IPS DF 6.9 (cell line): ENCODE results near the gene RPS6KA2.

Experiments used
- DNase-seq: peaks from one replicate; pipeline ENCODE4 v3.0.0-alpha.2; 2013; ENCODE audit warnings: low read depth, low spot score
- H3K27ac ChIP-seq: one replicate; pipeline ENCODE4 v1.5.1; 2013; ENCODE audit warnings: low read length, control low read depth
- H3K27me3 ChIP-seq: 2 replicates; pipeline ENCODE4 v1.6.1; 2013; ENCODE audit warnings: mild to moderate bottlenecking, low read length; ENCODE audit not compliant: control insufficient read depth, insufficient read depth
- H3K36me3 ChIP-seq: 2 replicates; pipeline ENCODE4 v1.6.1; 2013; ENCODE audit warnings: low read length; ENCODE audit not compliant: control insufficient read depth, insufficient read depth
- H3K4me1 ChIP-seq: 2 replicates; pipeline ENCODE4 v1.6.1; 2013; ENCODE audit warnings: low read length; ENCODE audit not compliant: control insufficient read depth, insufficient read depth
- H3K4me3 ChIP-seq: 2 replicates; pipeline ENCODE4 v1.5.1; 2013; ENCODE audit warnings: mild to moderate bottlenecking, low read length
- H3K9me3 ChIP-seq: 2 replicates; pipeline ENCODE4 v1.6.1; 2013; ENCODE audit warnings: low read length, inconsistent platforms; ENCODE audit not compliant: control insufficient read depth, insufficient read depth
- WGBS: extraction: QIAGEN DNeasy Blood & Tissue Kit; methylation state at CpG from one replicate; pipeline ENCODE4 v1.1.7; 2013; ENCODE audit warnings: mixed read lengths, missing lambda C conversion rate; ENCODE audit not compliant: insufficient read length, insufficient coverage; 5-methylcytosine and 5-hydroxymethylcytosine counted together

RPS6KA2 gene

DNA sequence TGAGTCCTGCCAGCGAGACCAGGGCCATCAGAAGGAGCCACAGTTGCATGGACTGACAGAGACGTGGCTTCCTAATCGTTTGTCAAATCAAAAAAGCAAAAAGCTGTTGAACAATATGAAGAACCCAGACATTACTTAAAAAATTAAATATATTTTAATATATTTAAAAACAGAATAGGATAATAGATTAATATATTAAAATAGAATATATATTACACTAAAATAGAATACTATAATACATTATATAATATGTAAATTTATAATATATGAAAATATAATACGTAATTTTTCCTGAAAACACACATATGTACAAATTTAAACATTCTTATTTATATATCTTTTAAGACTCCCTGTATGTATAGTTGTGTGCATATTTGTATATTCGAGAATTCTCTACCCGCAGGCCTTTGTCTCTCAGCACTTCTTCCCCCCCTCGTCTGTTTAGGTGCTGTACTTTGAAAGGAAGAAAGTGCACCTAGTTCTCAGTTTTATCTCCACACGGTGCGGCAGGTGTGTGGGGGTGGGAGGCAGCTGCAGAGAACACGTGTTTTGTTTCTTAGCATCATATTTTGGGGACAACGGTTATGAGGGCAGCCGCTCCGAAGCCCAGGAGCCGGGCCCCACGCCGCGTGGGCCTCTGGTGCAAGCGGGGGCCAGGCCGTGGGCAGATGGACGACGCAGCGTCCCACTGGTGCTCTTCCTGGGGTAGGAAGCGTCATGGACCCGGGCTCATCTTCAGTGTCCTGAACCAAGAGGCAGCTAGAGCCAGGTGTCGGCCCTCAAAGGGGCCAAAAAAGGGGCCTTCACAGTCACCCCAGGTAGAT, 172.1 kb downstream of the RPS6KA2 start:
- H3K4me1 ChIP-seq, result no peaks in the 10 kb centered on the region
- WGBS, result no CpG with 5 or more reads among the region's 25 CpGs
- DNase-seq, result no peak
- no peak overlapping the region for H3K27ac ChIP-seq
- H3K4me3 ChIP-seq, result no peak overlapping the region
- no peaks in the 10 kb centered on the region for H3K27me3 ChIP-seq
- H3K9me3 ChIP-seq, result no peaks in the 10 kb centered on the region
- H3K36me3 ChIP-seq, result no peaks in the 10 kb centered on the region

DNA sequence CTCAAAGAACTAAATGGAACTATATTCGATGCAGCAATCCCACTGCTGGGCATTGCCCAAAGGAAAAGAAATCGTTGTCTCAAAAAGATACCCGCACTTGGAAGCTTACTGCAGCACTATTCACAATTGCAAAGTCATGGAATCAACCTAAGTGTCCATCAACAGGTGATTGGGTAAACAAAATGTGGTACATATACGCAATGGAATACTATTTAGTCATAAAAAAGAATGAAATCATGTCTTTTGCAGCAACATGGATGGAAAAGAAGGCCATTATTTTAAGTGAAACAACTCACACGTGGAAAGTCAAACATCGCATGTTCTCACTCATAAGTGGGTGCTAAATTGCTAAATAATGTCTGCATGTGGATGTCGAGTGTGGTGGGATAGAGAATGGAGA, 173.4 kb downstream of the RPS6KA2 start:
- H3K9me3 ChIP-seq, result no peaks in the 10 kb centered on the region
- no peak overlapping the region for H3K4me3 ChIP-seq

DNA sequence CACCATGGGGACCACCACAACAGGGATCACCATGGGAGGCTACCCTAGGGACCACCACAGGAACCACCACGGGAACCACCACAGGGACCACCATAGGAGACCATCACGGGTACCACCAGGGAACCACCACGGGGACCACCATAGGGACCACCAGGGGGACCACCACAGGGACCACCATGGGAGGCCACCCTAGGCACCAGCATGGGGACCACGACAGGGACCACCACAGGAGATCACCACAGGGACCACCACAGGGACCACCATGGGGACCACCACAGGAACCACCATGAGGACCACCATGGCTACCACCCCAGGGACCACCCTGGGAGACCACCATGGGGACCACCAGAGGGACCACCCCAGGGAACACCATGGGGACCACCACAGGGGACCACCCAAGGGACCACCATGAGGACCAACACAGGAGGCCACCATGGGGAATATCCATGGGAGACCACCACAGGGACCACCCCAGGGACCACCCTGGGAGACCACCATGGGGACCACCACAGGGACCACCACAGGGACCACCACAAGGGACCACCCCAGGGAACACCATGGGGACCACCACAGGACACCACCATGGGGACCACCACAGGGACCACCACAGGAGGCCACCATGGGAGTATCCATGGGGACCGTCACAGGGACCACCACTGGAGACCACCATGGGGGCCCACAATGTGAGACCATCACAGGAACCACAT, 176.7 kb downstream of the RPS6KA2 start:
- Histone ChIP-seq H3K4me1 (no peaks in the 10 kb centered on the region), H3K27ac (no peak overlapping the region), H3K9me3 (no peaks in the 10 kb centered on the region), H3K4me3 (no peak overlapping the region), H3K27me3 (no peaks in the 10 kb centered on the region), H3K36me3 (0 out of 2 replicates have a peak, but pooled peaks cover 2% of the 10 kb centered on the region)
- no peak for DNase-seq
- no CpG with 5 or more reads among the region's 5 CpGs for WGBS

More for the DNA sequence above, 173.4 kb downstream of the RPS6KA2 start:
- H3K36me3 ChIP-seq, result 0 out of 2 replicates have a peak, but pooled peaks cover under 1% of the 10 kb centered on the region
- 100% methylated on average over 1 of the region's 7 CpGs for WGBS
- H3K4me1 ChIP-seq, result no peaks in the 10 kb centered on the region
- H3K27ac ChIP-seq, result no peak overlapping the region
- DNase-seq, result no peak
- H3K27me3 ChIP-seq, result no peaks in the 10 kb centered on the region

GRCh38 chr6:166449641-166450040, 177.4 kb downstream of the RPS6KA2 start:
- H3K4me3 ChIP-seq, result no peak overlapping the region
- no peaks in the 10 kb centered on the region for H3K4me1 ChIP-seq
- no peak for DNase-seq
- WGBS, result no CpG with 5 or more reads among the region's 9 CpGs
- H3K9me3 ChIP-seq, result no peaks in the 10 kb centered on the region
- 0 out of 2 replicates have a peak, but pooled peaks cover 2% of the 10 kb centered on the region for H3K36me3 ChIP-seq
- H3K27me3 ChIP-seq, result no peaks in the 10 kb centered on the region
- no peak overlapping the region for H3K27ac ChIP-seq

DNA sequence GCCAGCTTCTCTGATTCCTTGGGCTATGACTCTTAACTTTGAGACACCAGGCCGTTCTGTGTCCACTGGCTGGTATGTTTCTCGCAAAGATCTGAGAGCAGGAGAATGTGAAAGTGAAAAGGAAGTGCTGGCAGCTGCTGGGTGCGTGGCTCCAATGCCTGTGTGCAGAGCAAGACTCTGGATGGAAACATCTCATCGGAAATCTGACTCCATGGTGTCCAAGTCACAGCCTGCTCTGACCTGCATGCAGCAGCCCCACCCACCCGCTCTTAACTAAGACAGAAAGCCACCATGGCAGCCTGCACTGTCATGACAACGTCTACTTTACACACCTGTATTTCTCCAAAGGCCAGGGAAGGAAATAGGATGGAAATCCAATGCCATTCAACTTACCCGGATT, 178.0 kb downstream of the RPS6KA2 start:
- no peaks in the 10 kb centered on the region for H3K4me1 ChIP-seq
- H3K9me3 ChIP-seq, result no peaks in the 10 kb centered on the region
- no peak overlapping the region for H3K27ac ChIP-seq
- no peak for DNase-seq
- H3K36me3 ChIP-seq, result 0 out of 2 replicates have a peak, but pooled peaks cover 2% of the 10 kb centered on the region
- H3K27me3 ChIP-seq, result no peaks in the 10 kb centered on the region
- WGBS, result no CpG with 5 or more reads among the region's 7 CpGs
- H3K4me3 ChIP-seq, result no peak overlapping the region

DNA sequence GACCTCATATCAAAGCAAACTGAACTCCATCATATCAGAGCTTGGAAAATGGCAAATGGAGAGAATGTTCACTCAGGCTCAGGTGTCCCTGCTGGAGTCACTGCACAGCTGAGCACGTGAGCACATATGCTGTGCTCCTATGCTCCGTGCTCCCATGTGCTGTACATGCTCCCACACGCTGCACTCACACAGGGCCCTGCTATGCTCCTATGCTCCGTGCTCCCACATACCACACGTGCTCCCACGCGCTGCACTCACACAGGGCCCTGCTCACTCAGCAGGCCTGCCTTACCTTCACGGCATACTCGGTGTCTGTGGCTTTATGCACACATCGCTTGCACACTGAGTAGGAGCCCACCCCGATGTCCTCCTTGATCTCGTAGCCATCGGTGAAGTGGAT, 178.6 kb downstream of the RPS6KA2 start:
- Histone ChIP-seq H3K36me3 (0 out of 2 replicates have a peak, but pooled peaks cover 2% of the 10 kb centered on the region), H3K27ac (no peak overlapping the region)

DNA sequence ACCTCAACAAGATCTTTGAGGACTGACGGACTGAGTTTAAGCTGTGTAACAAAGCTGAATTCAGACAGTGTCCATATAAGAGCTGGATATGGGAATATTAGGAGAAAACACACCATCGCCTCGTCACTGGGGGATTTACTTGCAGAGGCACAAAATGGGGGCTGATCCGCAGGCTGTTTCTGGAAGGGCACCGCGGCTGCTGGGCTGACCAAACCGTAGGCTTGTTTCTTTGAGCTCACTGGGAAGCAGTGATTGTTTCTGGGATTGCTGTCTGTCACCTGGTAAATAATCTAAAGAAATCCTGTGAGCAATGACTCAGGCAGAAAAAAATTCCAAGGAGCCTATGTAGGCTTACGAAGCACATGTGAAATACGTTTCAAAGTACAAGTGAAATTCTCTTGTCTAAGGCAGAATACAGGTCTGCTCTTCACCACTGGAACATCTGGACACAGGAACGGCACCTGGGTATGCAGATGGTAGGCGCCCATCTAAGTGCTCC, 180.4 kb downstream of the RPS6KA2 start:
- Histone ChIP-seq H3K36me3 (0 out of 2 replicates have a peak, but pooled peaks cover 2% of the 10 kb centered on the region), H3K9me3 (no peaks in the 10 kb centered on the region), H3K4me3 (no peak overlapping the region), H3K4me1 (no peaks in the 10 kb centered on the region), H3K27ac (no peak overlapping the region), H3K27me3 (no peaks in the 10 kb centered on the region)
- no CpG with 5 or more reads among the region's 11 CpGs for WGBS
- DNase-seq, result no peak

More for the DNA sequence above, 178.6 kb downstream of the RPS6KA2 start:
- no peaks in the 10 kb centered on the region for H3K9me3 ChIP-seq
- no peak overlapping the region for H3K4me3 ChIP-seq
- H3K27me3 ChIP-seq, result no peaks in the 10 kb centered on the region
- DNase-seq, result no peak
- no CpG with 5 or more reads among the region's 13 CpGs for WGBS
- H3K4me1 ChIP-seq, result no peaks in the 10 kb centered on the region

DNA sequence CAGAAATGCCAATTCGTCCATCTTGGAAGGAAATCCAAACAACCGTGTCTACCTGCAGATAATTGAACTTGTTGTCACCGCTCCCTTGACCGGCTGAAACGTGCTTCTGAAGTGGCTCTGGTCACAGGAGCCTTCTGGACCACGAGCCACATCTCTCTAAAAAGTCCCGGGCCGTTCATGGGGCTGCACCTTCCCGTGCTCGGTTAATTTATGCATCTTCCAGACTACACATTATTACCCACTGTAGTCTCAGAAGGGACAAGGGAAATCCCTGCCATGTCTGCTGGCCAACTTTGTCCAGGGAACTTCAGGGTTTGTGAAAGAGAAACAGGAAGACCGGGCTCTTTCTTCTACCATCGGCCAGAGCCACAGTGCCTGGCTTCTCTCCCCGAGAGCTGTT, 180.9 kb downstream of the RPS6KA2 start:
- Histone ChIP-seq H3K27ac (no peak overlapping the region), H3K27me3 (no peaks in the 10 kb centered on the region), H3K36me3 (0 out of 2 replicates have a peak, but pooled peaks cover 2% of the 10 kb centered on the region), H3K4me1 (no peaks in the 10 kb centered on the region), H3K4me3 (no peak overlapping the region), H3K9me3 (no peaks in the 10 kb centered on the region)
- DNase-seq, result no peak
- WGBS, result no CpG with 5 or more reads among the region's 13 CpGs

- Histone ChIP-seq H3K27ac (no peak overlapping the region), H3K9me3 (no peaks in the 10 kb centered on the region), H3K27me3 (no peaks in the 10 kb centered on the region), H3K4me1 (no peaks in the 10 kb centered on the region), H3K4me3 (no peak overlapping the region), H3K36me3 (0 out of 2 replicates have a peak, but pooled peaks cover 2% of the 10 kb centered on the region)
- no CpG with 5 or more reads among the region's 15 CpGs for WGBS
- no peak for DNase-seq
Observed at GRCh38 chr6:166444446-166444845, 182.6 kb downstream of the RPS6KA2 start.

- H3K4me1 ChIP-seq, result no peaks in the 10 kb centered on the region
- H3K27me3 ChIP-seq, result no peaks in the 10 kb centered on the region
- no peak overlapping the region for H3K27ac ChIP-seq
- no peaks in the 10 kb centered on the region for H3K9me3 ChIP-seq
- DNase-seq, result no peak
- WGBS, result no CpG with 5 or more reads among the region's 8 CpGs
- H3K4me3 ChIP-seq, result no peak overlapping the region
- no peaks in the 10 kb centered on the region for H3K36me3 ChIP-seq
Observed at GRCh38 chr6:166443166-166443565, 183.9 kb downstream of the RPS6KA2 start.
